Measurements from ENCODE around the gene C2orf49.
"Not testable (repeated sequence)": the region's sequence is repeated elsewhere in the genome, so short reads cannot be mapped to it uniquely, and the experiment has no call there.

The C2orf49 gene

GRCh38 chr2:105321875-105322646 lies 15.3 kb upstream of the C2orf49 start:
- DNase-seq, result no peak

GRCh38 chr2:105323111-105323510 lies 14.2 kb upstream of the C2orf49 start:
- DNase-seq, result no peak

- DNase-seq, result no peak
Observed at GRCh38 chr2:105324101-105324500, 13.2 kb upstream of the C2orf49 start.

GRCh38 chr2:105324732-105325131 lies 12.6 kb upstream of the C2orf49 start:
- DNase-seq, result no peak

GRCh38 chr2:105325389-105325963 lies 11.9 kb upstream of the C2orf49 start:
- no peak for DNase-seq

- not testable (repeated sequence) for DNase-seq
Observed at GRCh38 chr2:105327271-105327670, 10.1 kb upstream of the C2orf49 start.

- no peak for DNase-seq
Observed at GRCh38 chr2:105327690-105328089, 9.7 kb upstream of the C2orf49 start.

GRCh38 chr2:105328281-105329196 lies 8.8 kb upstream of the C2orf49 start:
- peak; percentile 19 for DNase-seq

GRCh38 chr2:105329197-105329554 lies 8.2 kb upstream of the C2orf49 start:
- peak; percentile 4 for DNase-seq

GRCh38 chr2:105329561-105330495 lies 7.5 kb upstream of the C2orf49 start, which contains the start of gene TGFBRAP1:
Gene TGFBRAP1, minus strand, starts transcription at chr2:105329735. Its CDS starts 21,434 bp downstream, at chr2:105308301.
- peak; percentile 51 for DNase-seq

- DNase-seq, result no peak
Observed at GRCh38 chr2:105330681-105331375, 6.5 kb upstream of the C2orf49 start.

- no peak for DNase-seq
Observed at GRCh38 chr2:105334211-105334610, 3.1 kb upstream of the C2orf49 start.

GRCh38 chr2:105335469-105335868 lies 1.9 kb upstream of the C2orf49 start:
- DNase-seq, result no peak

GRCh38 chr2:105336786-105337121 lies 586 bp upstream of the C2orf49 start:
- DNase-seq, result no peak

GRCh38 chr2:105338020-105338385 lies 663 bp downstream of the C2orf49 start:
- DNase-seq, result no peak

- no peak for DNase-seq
Observed at GRCh38 chr2:105339414-105339813, 2.1 kb downstream of the C2orf49 start.

GRCh38 chr2:105344704-105345345 lies 7.5 kb downstream of the C2orf49 start:
- DNase-seq, result no peak

- DNase-seq, result no peak
Observed at GRCh38 chr2:105357122-105357521, 19.8 kb downstream of the C2orf49 start.

- DNase-seq, result no peak
Observed at GRCh38 chr2:105358593-105358992, 21.3 kb downstream of the C2orf49 start.

GRCh38 chr2:105361102-105361889 lies 24.0 kb downstream of the C2orf49 start:
- no peak for DNase-seq
